HG02588 (cell line): ENCODE results near the gene RDH8.

ENCODE experiments used
- ATAC-seq: cut with Tn5 transposase; IDR thresholded peaks from one replicate; pipeline ENCODE4 v1.9.1; 2021; ENCODE audit warnings: mild to moderate bottlenecking, moderate library complexity; ENCODE audit not compliant: unreplicated experiment

The RDH8 gene

GRCh38 chr19:10036601-10037071 lies 23.4 kb downstream of the RDH8 start:
- ATAC-seq: no peak

- no peak for ATAC-seq
Observed at GRCh38 chr19:10037367-10037766, 24.1 kb downstream of the RDH8 start.

- no peak for ATAC-seq
Observed at GRCh38 chr19:10037809-10038208, 24.5 kb downstream of the RDH8 start.

DNA sequence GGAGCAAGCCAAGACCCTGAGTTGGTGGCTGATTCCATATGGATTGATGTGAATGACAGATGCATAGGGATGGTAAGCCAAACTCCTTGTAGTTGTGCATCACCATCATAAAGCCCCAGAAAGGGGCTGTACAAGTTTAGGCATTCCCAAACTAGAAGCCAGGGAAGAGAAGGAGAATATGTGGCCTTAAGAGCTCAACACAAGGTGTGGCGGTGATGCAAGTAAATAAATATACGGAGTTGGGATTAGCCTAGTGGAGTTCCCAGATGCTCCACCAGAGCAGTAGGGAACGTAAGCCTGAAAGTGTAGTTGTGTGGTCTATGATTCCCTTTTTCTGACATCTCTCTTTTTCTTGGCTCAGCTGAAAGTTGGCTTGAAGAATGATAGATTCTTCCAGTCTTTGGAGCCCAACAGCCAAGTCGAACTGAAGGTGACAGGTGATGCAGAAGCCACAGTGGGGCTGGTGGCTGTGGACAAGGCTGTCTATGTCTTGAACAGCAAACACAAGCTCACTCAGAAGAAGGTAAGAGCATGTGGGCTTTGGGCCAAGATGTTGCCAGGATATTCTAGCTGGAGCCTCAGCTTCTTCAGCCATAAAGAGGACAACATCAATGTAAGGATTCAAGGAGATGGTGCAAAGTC lies 30.1 kb downstream of the RDH8 start:
- no peak for ATAC-seq

GRCh38 chr19:10044390-10044789 lies 31.1 kb downstream of the RDH8 start:
- no peak for ATAC-seq

GRCh38 chr19:10045371-10045770 lies 32.1 kb downstream of the RDH8 start:
- ATAC-seq: no peak

DNA sequence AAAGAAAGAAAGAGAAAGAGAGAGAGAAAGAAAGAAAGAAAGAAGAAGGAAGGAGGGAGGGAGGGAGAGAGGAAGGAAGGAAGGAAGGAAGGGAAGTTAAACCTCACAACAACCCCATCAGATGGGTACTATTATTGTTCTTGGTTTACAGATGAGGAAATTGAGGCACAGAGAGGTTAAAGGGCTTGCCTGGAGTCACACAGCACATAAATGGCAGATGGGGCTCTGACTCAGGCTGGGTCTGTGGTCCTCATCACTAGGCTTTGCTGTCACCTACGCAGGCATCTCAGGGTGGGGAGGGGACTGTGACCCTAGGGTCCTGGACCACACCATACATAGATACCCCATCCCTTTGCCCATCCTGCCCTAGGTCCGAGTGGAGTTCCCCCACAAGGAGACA lies 36.3 kb downstream of the RDH8 start:
- ATAC-seq: no peak

- no peak for ATAC-seq
Observed at GRCh38 chr19:10052602-10053360, 39.5 kb downstream of the RDH8 start.

GRCh38 chr19:10061717-10062310 lies 48.5 kb downstream of the RDH8 start:
- no peak for ATAC-seq

DNA sequence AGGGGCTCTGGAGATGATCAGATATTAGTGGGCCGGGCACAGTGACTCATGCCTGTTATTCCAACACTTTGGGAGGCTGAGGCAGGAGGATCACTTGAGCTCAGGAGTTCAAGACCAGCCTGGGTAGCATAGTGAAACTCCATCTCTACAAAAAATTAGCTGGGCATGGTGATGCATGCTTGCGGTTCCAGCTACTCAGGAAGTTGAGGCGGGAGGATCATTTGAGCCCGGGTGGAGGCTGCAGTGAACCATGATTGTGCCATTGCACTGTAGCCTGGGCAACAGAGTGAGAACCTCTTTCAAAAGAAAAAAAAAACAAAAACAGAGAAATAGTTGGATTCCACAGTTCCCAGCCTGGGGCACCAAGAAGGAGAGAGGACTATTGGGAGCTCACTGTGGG lies 54.9 kb downstream of the RDH8 start:
- ATAC-seq: no peak

- ATAC-seq: no peak
Observed at GRCh38 chr19:10069046-10069445, 55.8 kb downstream of the RDH8 start.

DNA sequence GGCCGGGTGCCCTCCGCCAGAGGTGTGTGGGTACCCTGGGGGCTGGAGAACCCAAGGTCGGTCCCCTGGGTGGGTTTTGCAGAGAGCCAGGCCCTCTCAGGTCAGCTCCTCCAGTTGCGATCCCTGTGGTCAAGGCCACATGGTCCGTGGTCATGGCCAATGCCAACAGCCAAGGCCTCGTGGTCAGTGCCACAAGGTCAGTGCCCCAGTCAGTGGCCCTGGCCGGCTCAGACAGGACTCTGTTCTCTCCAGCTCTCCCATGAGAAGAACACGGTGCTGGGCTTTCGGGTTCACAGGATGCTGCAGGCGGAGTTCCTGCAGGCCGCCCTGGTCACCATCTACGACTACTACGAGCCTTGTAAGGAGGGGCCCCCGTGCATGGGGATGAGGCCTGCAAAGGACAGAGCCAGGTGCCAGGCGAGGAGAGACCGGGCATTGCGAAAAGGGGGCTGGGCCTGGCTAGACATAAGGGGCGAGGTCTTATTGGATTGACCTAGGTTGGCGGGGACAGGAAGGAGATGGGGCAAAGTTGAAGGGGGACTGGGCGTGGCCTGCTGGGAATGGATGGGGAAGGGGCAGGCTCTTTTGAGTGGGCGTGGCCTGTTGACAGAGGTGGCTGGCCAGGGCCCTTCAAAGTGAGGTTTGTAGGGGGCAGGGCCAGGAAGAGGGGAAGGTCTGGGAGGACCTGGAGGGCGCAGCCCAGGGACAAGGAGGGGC lies 57.6 kb downstream of the RDH8 start:
- no peak for ATAC-seq
